NCI-H1105 (cell line): ENCODE data around the gene LCN10.
"Not testable (repeated sequence)": the region's sequence is repeated elsewhere in the genome, so short reads cannot be mapped to it uniquely, and the experiment has no call there.

ENCODE experiments used
- DNase-seq: peaks from one replicate; lab custom pipeline; 2025; lab: John Stamatoyannopoulos, UW

Gene LCN10

DNA sequence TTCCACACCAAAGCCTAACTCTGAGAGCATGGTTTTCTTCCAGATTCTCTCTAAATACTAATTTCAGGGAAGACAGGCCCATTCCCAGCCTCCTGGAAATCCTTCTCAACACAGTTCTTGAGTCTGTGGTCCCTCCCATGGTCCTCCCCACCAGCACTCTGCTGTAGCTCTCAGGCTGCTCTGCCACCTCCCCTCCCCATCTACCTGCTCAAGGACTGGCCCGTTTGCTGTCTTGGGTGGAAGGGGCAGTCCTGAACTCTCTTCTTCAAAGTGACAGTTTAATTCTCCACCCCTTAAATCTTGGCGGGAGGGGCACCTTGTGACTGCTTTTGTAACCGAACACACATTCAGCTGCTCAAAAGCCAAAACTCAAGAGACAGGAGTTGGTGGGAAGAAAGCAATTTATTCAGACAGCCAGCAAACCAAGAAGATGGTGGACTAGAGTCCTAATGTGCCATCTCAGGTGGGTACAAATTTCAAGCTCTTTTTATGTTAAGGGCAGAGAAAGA lies 29.2 kb upstream of the LCN10 start:
- no peak for DNase-seq

DNA sequence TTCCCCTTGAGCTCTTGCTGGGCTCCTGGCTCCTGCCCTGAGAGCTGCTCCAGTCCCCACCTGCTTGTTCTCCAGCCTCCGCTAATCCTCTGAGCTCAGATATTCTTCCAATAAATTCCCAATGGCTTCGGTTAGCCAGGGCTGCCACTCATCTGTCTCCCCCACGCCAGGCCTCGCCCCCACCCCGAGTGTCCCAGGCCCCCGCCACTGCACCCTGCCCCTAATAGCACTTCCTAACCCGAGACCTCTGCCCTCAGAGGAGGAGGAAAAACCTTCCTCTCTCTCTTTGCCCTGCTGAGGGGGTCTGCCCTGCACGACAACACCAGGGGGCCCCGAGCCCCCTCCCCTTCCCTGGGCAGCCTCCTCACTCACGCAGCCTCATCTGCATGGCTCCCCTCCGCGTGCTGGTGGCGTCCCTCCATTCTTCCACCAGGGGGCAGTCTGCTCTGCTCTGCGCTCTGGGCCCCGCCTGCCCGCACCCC lies 27.0 kb upstream of the LCN10 start:
- no peak for DNase-seq

DNA sequence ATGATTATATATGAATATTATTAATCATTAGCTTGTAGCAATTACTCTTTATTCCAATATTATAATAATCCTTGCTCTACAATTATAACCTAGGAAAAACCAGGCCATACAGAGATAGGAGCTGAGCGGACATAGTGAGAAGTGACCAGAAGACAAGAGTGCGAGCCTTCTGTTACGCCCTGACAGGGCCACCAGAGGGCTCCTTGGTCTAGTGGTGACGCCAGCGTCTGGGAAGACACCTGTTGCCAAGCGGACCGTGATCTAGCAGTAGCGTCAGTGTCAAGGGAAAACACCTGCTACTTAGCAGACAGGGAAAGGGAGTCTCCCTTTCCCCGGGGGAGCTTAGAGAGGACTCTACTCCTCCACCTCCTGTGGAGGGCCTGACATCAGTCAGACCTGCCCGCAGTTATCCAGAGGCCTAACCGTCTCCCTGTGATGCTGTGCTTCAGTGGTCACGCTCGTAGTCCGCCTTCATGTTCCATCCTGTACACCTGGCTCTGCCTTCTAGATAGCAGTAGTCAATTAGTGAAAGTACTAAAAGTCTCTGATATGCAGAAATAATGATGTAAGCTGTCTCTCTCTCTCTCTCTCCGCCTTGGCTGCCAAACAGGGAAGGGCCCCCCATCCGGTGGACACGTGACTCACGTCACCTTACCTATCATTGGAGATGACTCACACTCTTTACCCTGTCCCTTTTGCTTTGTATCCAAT lies 23.8 kb upstream of the LCN10 start:
- DNase-seq = peak; percentile 48

DNA sequence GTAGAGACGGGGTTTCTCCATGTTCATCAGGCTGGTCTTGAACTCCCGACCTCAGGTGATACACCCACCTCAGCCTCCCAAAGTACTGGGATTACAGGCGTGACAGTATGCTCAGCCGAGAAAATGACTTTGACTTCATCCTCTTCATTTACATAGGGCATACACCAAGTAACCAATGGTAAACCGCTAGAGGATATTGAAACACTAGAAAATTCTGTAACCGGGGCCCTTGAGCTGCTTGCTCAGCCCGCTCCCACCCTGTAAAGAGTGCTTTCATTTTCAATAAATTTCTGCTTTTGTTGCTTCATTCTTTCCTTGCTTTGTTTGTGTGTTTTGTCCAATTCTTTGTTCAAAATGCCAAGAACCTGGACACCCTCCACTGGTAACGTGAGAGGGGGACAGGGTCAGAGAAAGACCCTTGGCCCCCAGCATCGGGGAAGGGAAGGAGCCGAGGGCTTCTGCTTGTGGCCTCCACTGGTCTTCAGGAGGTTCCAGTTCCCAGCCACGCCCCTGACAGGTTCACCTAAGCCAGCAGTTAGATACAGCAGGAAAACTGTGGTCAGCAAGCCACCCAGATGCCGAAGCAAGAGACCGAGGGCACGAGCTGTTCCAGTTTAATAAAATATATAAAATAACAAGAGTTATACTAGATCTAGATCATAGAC lies 23.1 kb upstream of the LCN10 start:
- DNase-seq = not testable (repeated sequence)

DNA sequence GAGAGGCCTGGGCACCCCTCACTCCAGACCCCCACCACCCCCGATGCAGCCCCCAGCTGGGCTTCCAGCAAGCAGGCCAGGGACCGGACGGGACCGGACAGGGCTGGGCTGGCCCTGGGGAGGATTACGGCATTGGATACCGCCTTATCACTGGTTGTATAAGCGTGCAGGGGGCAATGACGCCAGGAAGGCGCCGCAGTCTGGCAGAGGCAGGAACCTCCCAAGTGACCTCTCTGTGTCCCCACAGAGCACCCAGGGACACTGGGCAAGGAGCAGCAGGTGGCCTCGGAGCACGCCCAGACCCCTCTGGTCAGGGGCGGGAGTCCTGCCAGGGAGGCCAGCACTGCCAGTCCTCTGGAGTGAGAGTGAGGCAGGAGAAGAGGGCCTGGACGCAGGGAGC lies 22.3 kb upstream of the LCN10 start:
- no peak for DNase-seq

DNA sequence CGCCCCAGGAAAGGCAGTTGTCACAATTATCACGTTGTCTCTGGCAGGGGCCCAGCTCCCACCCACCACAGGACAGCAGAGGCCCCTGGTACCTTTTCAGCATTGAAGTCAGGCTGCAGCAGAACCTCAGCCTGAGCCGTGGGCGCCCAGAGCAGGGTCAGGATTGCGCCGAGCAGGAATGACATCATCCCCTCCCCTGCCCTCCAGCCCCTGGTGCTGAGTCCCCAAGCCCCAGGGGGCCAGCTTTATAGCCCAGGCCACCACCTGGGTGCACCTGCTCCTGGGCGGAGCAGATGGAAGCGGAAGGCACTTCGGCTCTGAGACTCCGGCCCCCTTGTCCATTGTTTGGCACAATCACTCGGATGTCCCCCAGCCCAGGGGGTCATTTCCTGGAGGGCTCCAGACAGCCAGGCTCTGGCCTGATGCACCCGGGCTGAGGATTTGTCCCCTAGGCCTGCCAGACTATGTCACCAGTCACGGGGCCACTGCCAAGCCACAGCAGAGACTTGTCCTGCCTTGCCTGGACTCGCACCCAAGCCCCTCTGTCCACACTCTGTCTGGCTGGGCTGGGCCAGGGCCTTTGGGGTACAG lies 21.7 kb upstream of the LCN10 start, which contains the start of gene LCN15:
Gene LCN15 (minus strand): TSS at position 218 of the 591 bp plus-strand sequence. CDS start 30 bp downstream, at position 188.
- DNase-seq = no peak

DNA sequence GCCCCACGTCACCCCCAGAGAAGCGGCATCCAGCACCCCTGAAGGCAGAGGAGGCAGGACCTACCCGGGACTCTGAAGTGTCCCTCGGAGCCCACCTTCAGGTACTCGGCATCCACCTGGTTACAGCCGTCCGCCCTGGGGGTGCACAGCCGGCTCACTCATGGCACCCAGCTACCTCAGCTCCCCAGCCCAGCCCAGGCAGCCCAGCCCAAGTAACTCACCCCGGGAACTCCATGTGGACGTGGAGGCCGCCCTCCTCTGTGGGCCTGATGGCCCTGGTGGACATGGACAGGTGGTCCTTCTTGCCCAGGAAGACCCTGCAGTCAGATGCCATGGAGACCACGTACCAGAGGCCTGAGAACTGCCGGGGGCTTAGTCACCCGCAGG lies 20.9 kb upstream of the LCN10 start:
- no peak for DNase-seq

DNA sequence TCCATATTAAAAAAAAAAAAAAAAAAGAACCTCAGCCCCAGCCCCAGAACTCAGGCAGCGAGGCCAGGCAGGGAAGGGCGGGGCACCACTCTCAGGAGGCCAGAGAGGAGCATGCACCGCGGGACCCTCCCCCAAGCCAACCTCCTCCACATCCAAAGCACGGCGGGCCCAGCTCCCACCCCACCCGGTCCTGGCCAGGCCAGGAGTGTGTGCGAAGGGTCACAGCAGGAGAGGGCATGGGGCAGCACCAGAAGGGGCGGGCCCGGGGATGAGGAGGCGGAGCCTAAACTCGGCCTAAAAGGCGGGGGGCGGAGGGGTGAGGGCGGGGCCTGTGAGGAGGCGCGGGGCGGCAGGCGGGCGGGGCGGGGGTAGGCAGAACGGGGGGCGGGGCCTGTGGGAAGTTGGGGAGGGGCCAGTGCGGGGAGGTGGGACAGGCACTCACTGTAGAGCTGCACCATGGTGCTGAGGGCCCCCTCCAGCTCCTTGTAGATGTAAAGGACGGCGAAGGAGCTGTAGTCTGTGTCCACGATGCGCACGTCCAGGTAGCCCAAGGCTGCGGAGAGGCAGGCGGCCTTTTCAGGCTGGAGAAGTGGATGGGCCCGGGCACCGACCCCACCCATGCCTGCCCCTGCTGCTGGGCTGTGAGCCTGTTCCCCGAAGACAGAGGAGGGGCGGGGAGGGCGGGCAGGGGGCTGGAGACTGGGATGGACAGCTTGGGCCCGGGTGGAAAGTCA lies 20.3 kb upstream of the LCN10 start:
- DNase-seq = no peak

DNA sequence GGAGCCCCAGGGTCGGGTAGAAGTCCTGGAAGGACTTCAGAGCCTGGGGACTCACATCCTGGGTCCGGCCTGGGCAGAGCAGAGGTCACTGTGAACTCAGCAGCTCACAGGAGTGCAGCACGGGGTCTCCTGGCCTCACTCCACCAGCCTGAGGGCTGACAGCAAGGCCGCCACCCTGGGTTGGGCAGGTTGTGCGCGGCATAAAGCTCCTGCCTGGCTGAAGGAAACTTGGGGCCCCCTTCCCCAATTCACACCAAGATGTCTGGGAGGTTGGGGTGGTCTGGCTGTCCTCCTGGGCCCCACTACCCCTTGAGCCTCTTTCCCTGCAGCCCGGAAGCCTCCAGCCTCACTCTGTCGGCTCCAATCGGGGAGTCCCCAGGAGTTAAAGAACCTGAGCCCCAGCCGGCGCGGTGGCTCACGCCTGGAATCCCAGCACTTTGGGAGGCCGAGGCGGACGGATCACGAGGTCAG lies 19.5 kb upstream of the LCN10 start:
- DNase-seq = no peak

DNA sequence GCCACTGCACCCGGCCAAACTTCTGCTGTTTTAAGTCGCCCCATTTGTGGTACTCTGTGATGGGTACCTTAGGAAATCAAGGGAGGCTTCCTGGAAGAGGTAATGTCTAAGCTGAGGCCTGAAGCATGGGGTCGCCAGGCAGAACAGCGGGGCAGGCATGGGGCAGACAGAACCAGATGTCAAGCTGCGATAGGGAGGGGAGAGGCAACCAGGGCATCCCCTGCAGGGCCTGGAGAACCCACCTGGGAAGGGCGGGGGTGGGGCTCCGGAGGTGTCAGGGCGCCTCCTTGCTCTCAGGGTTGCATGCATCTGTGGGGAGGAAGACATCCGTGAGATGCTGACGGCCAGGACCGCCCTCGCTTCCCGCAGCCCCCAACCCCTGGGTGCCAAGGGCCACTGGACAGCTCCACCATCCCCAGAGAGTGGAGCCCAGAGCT lies 18.8 kb upstream of the LCN10 start:
- no peak for DNase-seq

DNA sequence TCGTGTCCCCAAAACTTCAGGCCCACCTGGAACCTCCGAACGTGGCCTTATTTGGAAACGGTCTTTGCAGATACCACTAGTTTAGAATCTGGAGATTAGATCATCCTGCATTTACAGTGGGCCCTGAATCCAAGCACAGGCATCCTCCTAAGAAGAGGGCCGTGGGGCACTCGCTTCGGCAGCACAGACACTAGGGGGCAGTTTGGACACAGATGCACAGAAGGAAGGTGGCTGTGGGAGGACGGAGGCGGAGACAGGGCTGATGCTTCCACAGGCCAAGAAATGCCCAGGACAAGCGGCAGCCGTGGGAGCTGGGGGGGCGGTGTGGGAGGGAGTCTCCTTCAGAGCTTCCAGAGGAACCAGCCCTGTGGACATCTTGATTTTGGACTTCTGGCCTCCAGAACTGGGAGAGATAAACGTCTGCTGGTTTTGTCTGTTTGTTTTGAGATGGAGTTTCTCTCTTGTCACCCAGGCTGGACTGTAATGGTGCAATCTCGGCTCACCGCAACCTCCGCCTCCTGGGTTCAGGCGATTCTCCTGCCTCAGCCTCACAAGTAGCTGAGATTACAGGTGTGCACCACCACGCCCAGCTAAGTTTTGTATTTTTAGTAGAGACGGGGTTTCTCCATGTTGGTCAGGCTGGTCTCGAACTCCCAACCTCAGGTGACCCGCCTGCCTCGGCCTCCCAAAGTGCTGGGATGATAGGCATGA lies 18.2 kb upstream of the LCN10 start:
- DNase-seq = not testable (repeated sequence)

DNA sequence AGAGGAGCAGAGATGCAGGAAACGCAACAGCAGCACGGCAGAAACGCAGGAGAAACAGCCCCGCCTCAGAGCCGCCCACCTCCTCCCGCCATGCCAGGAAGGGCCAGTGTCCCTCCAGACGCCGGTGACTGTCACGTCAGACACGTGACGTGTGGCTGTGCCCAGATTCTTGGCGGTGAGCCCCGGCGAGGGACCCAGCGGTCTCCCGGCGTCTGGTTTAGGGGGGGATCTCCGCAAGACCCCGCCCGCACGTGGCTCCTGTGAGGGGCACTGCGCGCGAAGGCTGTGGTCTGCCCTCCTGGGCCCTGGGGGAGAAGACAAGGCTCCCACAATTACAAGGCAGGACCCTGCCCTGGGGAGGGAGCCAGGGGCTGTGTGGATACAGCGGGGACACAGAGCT lies 17.7 kb upstream of the LCN10 start:
- no peak for DNase-seq

DNA sequence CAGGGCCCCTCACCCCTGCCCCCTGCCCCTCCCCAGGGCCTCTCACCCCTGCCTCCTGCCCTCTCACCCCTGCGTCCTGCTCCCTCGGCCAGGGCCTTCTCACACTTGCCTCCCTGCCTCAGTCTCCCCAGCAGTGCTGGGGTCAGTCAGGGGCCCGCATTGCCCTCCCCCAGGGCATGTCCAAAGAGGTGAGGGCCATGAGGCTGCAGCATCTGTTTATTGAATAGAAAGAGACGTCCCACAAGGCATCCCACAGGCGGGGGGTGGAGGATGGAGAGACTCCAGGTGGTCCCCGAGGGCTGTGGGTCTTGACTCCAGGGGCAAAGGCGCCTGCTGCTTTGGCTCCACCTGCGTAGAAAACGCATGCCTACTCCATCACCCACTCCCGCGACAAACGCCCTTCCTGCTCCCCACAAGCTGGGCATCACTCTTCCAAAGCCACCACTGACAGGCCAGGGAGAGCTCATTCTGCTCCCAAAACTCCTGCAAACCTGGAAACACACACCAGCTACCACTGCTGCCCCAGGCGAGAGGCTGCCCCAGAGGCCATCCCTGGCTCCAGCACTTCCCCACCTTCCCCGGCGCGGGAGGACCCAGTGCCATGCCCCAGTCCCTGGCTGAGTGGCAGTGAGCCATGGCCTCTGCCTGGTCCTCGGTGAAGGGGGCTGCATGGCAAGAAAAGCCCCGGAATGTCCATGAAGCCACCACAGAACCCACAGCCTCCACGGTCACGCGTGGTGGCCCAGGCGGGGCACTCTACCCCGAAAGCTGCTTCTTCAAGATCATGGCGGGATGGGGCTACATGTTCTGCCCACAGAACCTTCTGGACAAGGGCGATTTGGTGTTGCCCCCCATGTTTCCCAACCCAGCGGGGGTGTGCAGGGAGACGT lies 16.9 kb upstream of the LCN10 start:
- DNase-seq = no peak

DNA sequence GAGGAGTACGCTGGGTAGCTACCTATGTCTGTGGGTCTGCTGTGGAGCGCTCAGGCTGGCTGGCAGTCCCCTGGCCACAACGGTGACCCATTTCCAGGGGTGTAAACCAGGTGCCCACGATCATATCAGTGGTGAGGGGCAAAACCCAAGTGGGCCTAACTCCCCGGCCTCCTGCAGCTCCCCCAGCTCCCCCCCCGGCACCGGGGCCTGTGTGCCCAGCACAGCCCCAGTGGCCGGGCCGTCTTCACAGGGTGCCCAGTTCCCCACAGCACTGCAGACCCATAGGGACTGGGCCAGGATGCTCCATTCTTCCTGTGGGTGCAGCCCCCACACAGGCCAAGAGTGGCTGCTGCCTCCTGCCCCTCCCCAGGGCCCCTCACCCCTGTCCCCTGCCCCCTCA lies 16.3 kb upstream of the LCN10 start:
- no peak for DNase-seq

DNA sequence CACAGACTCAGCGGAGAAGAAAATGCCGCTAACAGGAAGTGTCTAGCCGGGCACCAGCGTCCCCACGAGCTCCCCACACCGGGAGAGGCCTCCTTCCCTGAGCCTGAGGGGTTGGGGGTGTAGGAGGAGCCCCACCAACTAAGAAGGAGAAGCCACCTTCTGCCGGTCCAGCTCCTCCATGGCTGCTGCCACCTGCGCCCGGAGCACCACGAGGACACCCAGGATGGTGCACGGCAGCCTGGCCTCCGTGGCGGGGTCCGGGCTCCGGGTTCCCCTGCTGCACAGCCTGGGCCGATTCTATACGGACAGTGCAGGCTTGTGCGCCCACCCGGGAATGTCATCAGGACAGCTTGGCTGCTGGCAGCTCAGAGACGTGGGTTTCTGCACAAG lies 15.0 kb upstream of the LCN10 start:
- DNase-seq = no peak

DNA sequence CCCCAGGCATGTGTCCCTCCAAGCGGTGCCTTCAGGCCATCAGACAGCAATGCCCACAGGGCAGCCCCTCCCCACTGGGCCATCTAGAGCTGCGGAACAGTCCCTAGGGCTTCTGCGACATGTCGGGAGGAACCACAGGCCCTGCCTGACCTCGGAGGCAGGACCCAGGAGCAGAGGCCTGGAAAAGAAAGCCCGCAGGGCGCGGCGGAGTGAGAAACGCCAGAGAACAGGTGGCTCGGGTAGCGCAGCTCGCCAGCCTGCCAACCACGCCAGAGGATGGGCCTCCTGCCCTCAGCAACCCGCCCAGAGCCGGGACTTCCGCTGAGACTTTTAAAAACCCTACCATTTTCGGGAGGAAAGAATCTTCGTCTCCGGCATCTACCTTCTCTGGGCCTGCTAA lies 14.6 kb upstream of the LCN10 start:
- no peak for DNase-seq

DNA sequence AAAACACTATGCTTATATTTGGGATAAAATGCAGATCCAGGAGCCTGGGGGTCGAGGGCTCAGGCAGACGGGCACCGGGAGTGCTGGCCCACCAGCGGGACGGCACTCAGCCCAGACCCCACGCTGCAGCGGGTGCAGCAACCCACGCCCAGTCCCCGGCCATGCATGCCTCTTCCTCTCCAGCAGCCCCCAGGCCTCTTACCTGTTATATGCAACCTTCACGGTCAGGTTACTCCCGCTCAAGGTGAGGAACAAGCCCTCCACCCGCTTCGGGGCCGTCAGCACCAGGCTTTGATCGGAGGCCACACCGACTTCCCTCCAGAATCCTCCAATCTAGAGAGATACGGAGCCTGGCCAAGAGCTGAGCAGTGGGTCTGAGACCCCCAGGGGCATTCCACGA lies 14.1 kb upstream of the LCN10 start:
- DNase-seq = no peak

DNA sequence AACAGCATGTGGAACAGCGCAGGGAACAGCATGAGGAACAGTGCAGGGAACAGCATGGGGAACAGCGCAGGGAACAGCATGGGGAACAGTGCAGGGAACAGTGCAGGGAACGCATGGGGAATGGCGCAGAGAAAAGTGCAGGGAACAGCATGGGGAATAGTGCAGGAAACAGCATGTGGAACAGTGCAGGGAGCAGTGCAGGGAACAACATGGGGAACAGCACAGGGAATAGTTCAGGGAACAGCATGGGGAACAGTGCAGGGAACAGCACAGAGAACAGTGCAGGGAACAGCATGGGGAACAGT lies 13.3 kb upstream of the LCN10 start:
- DNase-seq = no peak

DNA sequence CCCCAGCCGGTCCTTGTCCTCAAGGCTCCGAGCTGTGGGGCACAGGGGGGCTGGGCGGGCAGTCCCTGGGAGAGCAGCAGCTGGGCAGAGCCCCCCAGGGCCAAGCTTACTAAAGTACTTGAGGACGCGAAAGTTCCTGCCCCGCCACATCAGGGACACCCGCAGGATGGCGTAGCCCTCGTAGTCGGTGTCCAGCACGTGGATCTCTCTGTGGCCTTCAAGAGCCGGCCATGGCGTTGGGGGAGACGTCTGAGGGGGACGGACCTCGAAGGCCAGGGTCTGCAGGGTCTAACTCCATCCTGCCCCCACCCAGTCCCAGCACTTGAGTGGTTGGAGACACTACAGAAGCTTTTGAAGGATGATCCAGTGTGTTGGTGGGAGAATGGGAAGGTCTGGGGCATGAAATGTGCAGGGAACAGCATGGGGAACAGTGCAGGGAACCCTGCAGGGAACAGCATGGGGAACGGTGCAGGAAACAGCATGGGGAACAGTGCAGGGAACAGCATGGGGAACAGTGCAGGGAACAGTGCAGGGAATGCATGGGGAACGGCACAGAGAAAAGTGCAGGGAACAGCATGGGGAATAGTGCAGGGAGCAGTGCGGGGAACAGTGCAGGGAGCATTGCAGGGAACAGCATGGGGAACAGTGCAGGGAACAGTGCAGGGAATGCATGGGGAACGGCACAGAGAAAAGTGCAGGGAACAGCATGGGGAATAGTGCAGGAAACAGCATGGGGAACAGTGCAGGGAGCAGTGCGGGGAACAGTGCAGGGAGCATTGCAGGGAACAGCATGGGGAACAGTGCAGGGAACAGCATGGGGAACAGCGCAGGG lies 12.8 kb upstream of the LCN10 start:
- DNase-seq = not testable (repeated sequence)
